H1 (cell line): Measurements from ENCODE around the gene PHF14. TPM values are rescaled to one million over a fixed set of nuclear protein-coding genes. Genes with fewer than 3 reads are reported as not detected.

Experiments used
- CTCF ChIA-PET: fragments of 300-600 bp; sonication (Branson Sonifier 250); formaldehyde crosslinking; loops from one replicate; lab custom pipeline; 2021; ENCODE audit not compliant: partially characterized antibody; lab: Charles Lee
- POLR2A ChIA-PET: fragments of 300-600 bp; sonication (Branson Sonifier 250); formaldehyde crosslinking; loops from one replicate; lab custom pipeline; 2021; ENCODE audit warnings: inconsistent platforms; ENCODE audit not compliant: partially characterized antibody; lab: Charles Lee
- DNase-seq, 2 experiments: peaks; one replicate each; pipeline versions ENCODE4 v3.0.0 to v3.0.0-alpha.2; 2010 to 2022; ENCODE audit warnings: low spot score in 2 of 2, low read depth in 1 of 2, mixed read lengths in 1 of 2
- FAIRE-seq: peaks from 2 replicates; lab custom pipeline; 2011; peaks lifted over from hg19 to GRCh38; lab: Jason Lieb, UNC
- H2AFZ ChIP-seq: 2 replicates; pipeline ENCODE4 v1.8.1; 2012; ENCODE audit warnings: low read length, inconsistent platforms
- H2AK5ac ChIP-seq: 2 replicates; pipeline ENCODE4 v1.6.1; 2013; ENCODE audit warnings: low read depth, low read length
- H2BK120ac ChIP-seq: replicated peaks from 2 replicates; pipeline ENCODE3; 2013; ENCODE audit warnings: low read depth, low read length, inconsistent platforms
- H2BK12ac ChIP-seq: 2 replicates; pipeline ENCODE4 v1.6.1; 2013; ENCODE audit warnings: low read depth, low read length
- H2BK15ac ChIP-seq: 2 replicates; pipeline ENCODE4 v1.6.1; 2013; ENCODE audit warnings: low read length
- H2BK20ac ChIP-seq: 2 replicates; pipeline ENCODE4 v1.6.1; 2013; ENCODE audit warnings: low read length
- H2BK5ac ChIP-seq: 2 replicates; pipeline ENCODE4 v1.6.1; 2013; ENCODE audit warnings: low read depth, low read length
- H3K14ac ChIP-seq: 2 replicates; pipeline ENCODE4 v1.6.1; 2013; ENCODE audit warnings: inconsistent platforms; ENCODE audit not compliant: insufficient read length
- H3K18ac ChIP-seq: 2 replicates; pipeline ENCODE4 v1.6.1; 2013; ENCODE audit warnings: low read length; ENCODE audit errors: extremely low read depth
- H3K23ac ChIP-seq: 2 replicates; pipeline ENCODE4 v1.6.1; 2013; ENCODE audit warnings: inconsistent platforms; ENCODE audit not compliant: insufficient read length
- H3K23me2 ChIP-seq: 2 replicates; pipeline ENCODE4 v1.6.1; 2013; ENCODE audit warnings: low read depth, low read length
- H3K27ac ChIP-seq: 2 replicates; pipeline ENCODE4 v1.6.1; 2011; ENCODE audit warnings: low read depth, low read length, inconsistent platforms
- H3K27me3 ChIP-seq, 4 experiments: replicated peaks in 1 of 4; 1 replicate in 1 of 4; 2 replicates in 3 of 4; pipeline versions ENCODE4 v1.6.1 to v1.8.1; 2011 to 2013; ENCODE audit warnings: low read length in 3 of 4, mild to moderate bottlenecking in 3 of 4, inconsistent platforms in 2 of 4, mixed read lengths in 2 of 4, moderate library complexity in 1 of 4; ENCODE audit not compliant: control insufficient read depth in 3 of 4, insufficient read depth in 3 of 4; ENCODE audit errors: extremely low read depth in 1 of 4
- H3K36me3 ChIP-seq, 4 experiments: 2 replicates each; pipeline versions ENCODE4 v1.6.1 to v1.8.1; 2011 to 2013; ENCODE audit warnings: mild to moderate bottlenecking in 4 of 4, low read length in 3 of 4, moderate library complexity in 2 of 4, control low read depth in 1 of 4, inconsistent platforms in 1 of 4; ENCODE audit not compliant: insufficient read depth in 4 of 4, control insufficient read depth in 2 of 4
- H3K4ac ChIP-seq: replicated peaks from 2 replicates; pipeline ENCODE3; 2013; ENCODE audit warnings: low read length, low read depth, mixed read lengths, inconsistent platforms; ENCODE audit not compliant: insufficient read length
- H3K4me1 ChIP-seq, 4 experiments: replicated peaks in 1 of 4; 1 replicate in 1 of 4; 2 replicates in 3 of 4; pipeline versions ENCODE4 v1.6.1 to v1.8.1; 2011 to 2013; ENCODE audit warnings: low read length in 3 of 4, inconsistent platforms in 2 of 4, mixed read lengths in 1 of 4; ENCODE audit not compliant: insufficient read depth in 4 of 4, control insufficient read depth in 3 of 4
- H3K4me2 ChIP-seq, 2 experiments: 2 replicates each; pipeline versions ENCODE4 v1.6.1 to v1.8.1; 2011 to 2013; ENCODE audit warnings: low read depth in 2 of 2, low read length in 2 of 2, control low read depth in 1 of 2, inconsistent platforms in 1 of 2, mild to moderate bottlenecking in 1 of 2; ENCODE audit not compliant: insufficient read depth in 1 of 2
- H3K4me3 ChIP-seq, 4 experiments: fragments of 200-600, 300-600 bp in 1 of 4; sonication (generic), shearing (Covaris generic), sonication (Bioruptor Twin) in 1 of 4; 2 replicates each; pipeline versions ENCODE4 v1.5.1 to v1.8.1; 2011 to 2016; ENCODE audit warnings: low read length in 4 of 4, low read depth in 3 of 4, control low read depth in 2 of 4, inconsistent platforms in 2 of 4, mild to moderate bottlenecking in 2 of 4, mixed read lengths in 1 of 4, moderate library complexity in 1 of 4; ENCODE audit not compliant: insufficient read depth in 2 of 4; ENCODE audit errors: extremely low read depth in 1 of 4
- H3K56ac ChIP-seq: replicated peaks from 2 replicates; pipeline ENCODE3; 2013; ENCODE audit warnings: low read depth, mild to moderate bottlenecking, mixed read lengths, low read length, inconsistent platforms; ENCODE audit not compliant: insufficient read length
- H3K79me1 ChIP-seq: 2 replicates; pipeline ENCODE4 v1.6.1; 2013; ENCODE audit warnings: low read depth, low read length, control low read depth
- H3K79me2 ChIP-seq, 2 experiments: 2 replicates each; pipeline versions ENCODE4 v1.6.1 to v1.8.1; 2012 to 2013; ENCODE audit warnings: low read length in 2 of 2, mild to moderate bottlenecking in 2 of 2, inconsistent platforms in 1 of 2; ENCODE audit not compliant: insufficient read depth in 2 of 2, control insufficient read depth in 1 of 2
- H3K9ac ChIP-seq, 4 experiments: replicated peaks in 1 of 4; 1 replicate in 1 of 4; 2 replicates in 3 of 4; pipeline versions ENCODE4 v1.6.1 to v1.8.1; 2011 to 2013; ENCODE audit warnings: low read depth in 3 of 4, low read length in 3 of 4, control low read depth in 2 of 4, mild to moderate bottlenecking in 2 of 4, moderate library complexity in 2 of 4, inconsistent platforms in 1 of 4; ENCODE audit errors: extremely low read depth in 1 of 4
- H3K9me3 ChIP-seq, 2 experiments: 2 replicates each; pipeline versions ENCODE4 v1.6.1 to v1.8.1; 2012 to 2013; ENCODE audit warnings: mild to moderate bottlenecking in 2 of 2, moderate library complexity in 2 of 2, control low read depth in 1 of 2, inconsistent platforms in 1 of 2, low read depth in 1 of 2, low read length in 1 of 2, mixed read lengths in 1 of 2; ENCODE audit not compliant: insufficient read depth in 2 of 2
- H4K20me1 ChIP-seq, 2 experiments: replicated peaks in 1 of 2; 2 replicates each; pipeline versions ENCODE3 to v1.8.1; 2011 to 2013; ENCODE audit warnings: inconsistent platforms in 2 of 2, low read length in 2 of 2, mild to moderate bottlenecking in 1 of 2; ENCODE audit not compliant: insufficient read depth in 2 of 2, control insufficient read depth in 1 of 2
- H4K5ac ChIP-seq: 2 replicates; pipeline ENCODE4 v1.6.1; 2013; ENCODE audit warnings: low read length, low read depth, mixed read lengths, inconsistent platforms; ENCODE audit not compliant: insufficient read length
- H4K8ac ChIP-seq: 2 replicates; pipeline ENCODE4 v1.8.0; 2013; ENCODE audit warnings: mild to moderate bottlenecking, moderate library complexity, low read length, inconsistent platforms; ENCODE audit not compliant: insufficient read depth; ENCODE audit errors: extremely low read depth
- H4K91ac ChIP-seq: replicated peaks from 2 replicates; pipeline ENCODE3; 2013; ENCODE audit warnings: low read length, mixed read lengths, inconsistent platforms; ENCODE audit not compliant: insufficient read length
- BCL11A ChIP-seq, 2 experiments: IDR thresholded peaks; one replicate each; pipeline ENCODE4 v1.6.1; 2011; ENCODE audit warnings: low read depth in 2 of 2, low read length in 2 of 2, mild to moderate bottlenecking in 2 of 2
- BRCA1 ChIP-seq: IDR thresholded peaks from 2 replicates; pipeline ENCODE4 v1.6.1; 2012; ENCODE audit warnings: low read depth, low read length, improper control_type of control experiment
- CBX8 ChIP-seq: fragments of 300-800, 300-1000 bp; sonication (generic); IDR thresholded peaks from 2 replicates; pipeline ENCODE4 v1.7.1; 2016; ENCODE audit warnings: low read depth, low read length, borderline replicate concordance
- CHD1 ChIP-seq: IDR thresholded peaks from 2 replicates; pipeline ENCODE4 v1.6.1; 2012; ENCODE audit warnings: low read depth, low read length, improper control_type of control experiment
- CTCF ChIP-seq, 3 experiments: IDR thresholded peaks; 1 replicate in 2 of 3; 2 replicates in 1 of 3; pipeline versions ENCODE4 v1.5.1 to v1.6.1; 2011; ENCODE audit warnings: low read length in 3 of 3, mild to moderate bottlenecking in 3 of 3, inconsistent platforms in 2 of 3, low read depth in 1 of 3, moderate library complexity in 1 of 3; ENCODE audit not compliant: insufficient read depth in 1 of 3; ENCODE audit errors: control extremely low read depth in 1 of 3
- HDAC2 ChIP-seq, 2 experiments: fragments of 300-600 bp in 1 of 2; sonication (generic) in 1 of 2; IDR thresholded peaks; 2 replicates each; pipeline ENCODE4 v1.6.1; 2011 to 2012; ENCODE audit warnings: low read depth in 2 of 2, low read length in 2 of 2, mild to moderate bottlenecking in 2 of 2, moderate library complexity in 2 of 2, borderline replicate concordance in 1 of 2, inconsistent platforms in 1 of 2
- KDM5A ChIP-seq: fragments of 200-600 bp; IDR thresholded peaks from 2 replicates; pipeline ENCODE4 v1.7.1; 2012; ENCODE audit warnings: mild to moderate bottlenecking, low read length, inconsistent platforms, mixed read lengths
- NRF1 ChIP-seq: IDR thresholded peaks from 2 replicates; pipeline ENCODE4 v1.6.1; 2011; ENCODE audit warnings: mild to moderate bottlenecking, low read depth, low read length, improper control_type of control experiment
- RAD21 ChIP-seq, 2 experiments: IDR thresholded peaks in 1 of 2; conservative IDR thresholded peaks in 1 of 2; 2 replicates each; pipeline ENCODE4 v1.6.1; 2011; ENCODE audit warnings: low read depth in 2 of 2, low read length in 2 of 2, improper control_type of control experiment in 1 of 2, inconsistent platforms in 1 of 2, mild to moderate bottlenecking in 1 of 2, moderate library complexity in 1 of 2
- SP2 ChIP-seq: IDR thresholded peaks from 2 replicates; pipeline ENCODE4 v1.6.1; 2012; ENCODE audit warnings: mild to moderate bottlenecking, low read length, inconsistent platforms
- TAF7 ChIP-seq: optimal IDR thresholded peaks from 2 replicates; pipeline ENCODE3; 2011; ENCODE audit warnings: low read depth, mild to moderate bottlenecking, inconsistent platforms, low read length, moderate library complexity, borderline replicate concordance
- WGBS, 2 experiments: shearing (Covaris generic) in 1 of 2; methylation state at CpG; one replicate each; pipeline versions ENCODE4 v1.1.6 to v1.1.7; 2013 to 2015; ENCODE audit warnings: low lambda C conversion rate in 2 of 2, mixed read lengths in 2 of 2, inconsistent platforms in 1 of 2, low coverage in 1 of 2, missing lambda C conversion rate in 1 of 2; ENCODE audit not compliant: insufficient replicate concordance in 2 of 2, insufficient coverage in 1 of 2, insufficient read length in 1 of 2; ENCODE audit errors: extremely low coverage in 1 of 2, missing lambda C conversion rate in 1 of 2; 5-methylcytosine and 5-hydroxymethylcytosine counted together
- polyA plus RNA-seq, 7 experiments: library from polyadenylated mRNA; depleted of rRNA in 3 of 7; stranded (reverse) in 5 of 7; unstranded in 2 of 7; fragments of >200 nt in 5 of 7; fragments of 200-250 nt in 2 of 7; gene quantifications; 1 replicate in 5 of 7; 2 replicates in 1 of 7; 4 replicates in 1 of 7; pipeline versions ENCODE4 v1.2.1 to v1.2.3, GENCODE V29; 2011 to 2013; ENCODE audit warnings: missing spikeins in 2 of 7, mixed read lengths in 2 of 7
- total RNA-seq: library from RNA; stranded (reverse); fragmentation: NEBNext Ultra II Directional; extraction: Animal tissue kit (Norgen Biotek cat#: 25700); gene quantifications from 2 replicates; pipeline ENCODE4 v1.2.1, GENCODE V29; 2021

PHF14 gene
- total and polyA plus RNA-seq, 2 of the 8 experiments (the other 6 are each of a cell fraction or from before 2014, with no cell fraction given): 17.9 to 70.6 TPM

GRCh38 chr7:10977113-10977512 lies 3.4 kb downstream of the PHF14 start:
- FAIRE-seq: no peak
- TF ChIP-seq SP2: no peak
- no peak for TF ChIP-seq TAF7
- TF ChIP-seq RAD21 (IDR thresholded peaks at IDR 0.05 in 1 of 2, conservative IDR thresholded peaks at IDR 0.05 in 1 of 2; ENCODE audit: low read depth in 2 of 2, low read length in 2 of 2): no peak
- TF ChIP-seq CTCF (IDR thresholded peaks at IDR 0.05; ENCODE audit: control extremely low read depth in 1 of 3, insufficient read depth in 1 of 3, low read depth in 1 of 3, low read length in 3 of 3): no peak
- TF ChIP-seq BCL11A (IDR thresholded peaks at IDR 0.05; ENCODE audit: low read depth in 2 of 2, low read length in 2 of 2): no peak
- TF ChIP-seq CHD1: no peak
- TF ChIP-seq NRF1: no peak
- TF ChIP-seq KDM5A: no peak
- no peak for TF ChIP-seq HDAC2 (IDR thresholded peaks at IDR 0.05; ENCODE audit: borderline replicate concordance in 1 of 2, low read depth in 2 of 2, low read length in 2 of 2)
- TF ChIP-seq BRCA1: no peak
- TF ChIP-seq CBX8: no peak

More at GRCh38 chr7:10977113-10977512, 3.4 kb downstream of the PHF14 start:
- H3K23me2 ChIP-seq: peaks cover 6% of the 10 kb centered on the region
- CTCF ChIA-PET: no interaction called here
- H3K4me1 ChIP-seq: no peaks in the 10 kb centered on the region; a peak in 2 of 7 replicates
- no peak overlapping the region for H3K56ac ChIP-seq
- H3K27ac ChIP-seq: no peak overlapping the region
- H3K4me2 ChIP-seq: no peak overlapping the region
- no peak overlapping the region for H2AFZ ChIP-seq
- 87% methylated on average over 4 of the region's 4 CpGs; no CpG with 5 or more reads in 1 of the 2 experiments for WGBS, 2 experiments
- no peak for DNase-seq
- no peak overlapping the region for H3K23ac ChIP-seq
- H3K4ac ChIP-seq: no peak overlapping the region
- peaks cover 3 to 79% of the 10 kb centered on the region in 2 experiments; a peak in 3 of 4 replicates for H3K79me2 ChIP-seq
- H2BK20ac ChIP-seq: no peak overlapping the region
- no peak overlapping the region for H3K9ac ChIP-seq
- no peak overlapping the region for H4K5ac ChIP-seq
- H3K27me3 ChIP-seq: no peaks in the 10 kb centered on the region
- H3K4me3 ChIP-seq: no peak overlapping the region
- no peak overlapping the region for H2BK120ac ChIP-seq
- H2BK12ac ChIP-seq: no peak overlapping the region
- H3K14ac ChIP-seq: no peak overlapping the region
- no peak overlapping the region for H4K8ac ChIP-seq
- H3K79me1 ChIP-seq: peaks cover 3% of the 10 kb centered on the region
- POLR2A ChIA-PET: interaction anchor here (1.0 kb wide), 1 partner anchor 8 kb away, joined by 3 read pairs; no protein-coding TSS in a partner anchor
- H3K18ac ChIP-seq: no peak overlapping the region
- peaks cover 0 to 3% of the 10 kb centered on the region in 2 experiments for H4K20me1 ChIP-seq
- no peak overlapping the region for H2BK5ac ChIP-seq
- H3K36me3 ChIP-seq: peaks cover 0 to 16% (median 0%) of the 10 kb centered on the region in 4 experiments; a peak in 3 of 8 replicates
- no peak overlapping the region for H2BK15ac ChIP-seq
- H4K91ac ChIP-seq: no peak overlapping the region
- H2AK5ac ChIP-seq: no peak overlapping the region
- no peaks in the 10 kb centered on the region for H3K9me3 ChIP-seq
